Endothelial cell of umbilical vein (primary cell): ENCODE measurements around the gene ARHGDIB. TPM values are rescaled to one million over a fixed set of nuclear protein-coding genes. Genes with fewer than 3 reads are reported as not detected.

Experiments used
- BruUV-seq: library from RNA; stranded (reverse); fragments of 400-500 nt; replicated peaks from 2 replicates; lab custom pipeline; 2021; lab: Mats Ljungman, UMichigan
- CTCF ChIA-PET: fragments of 300-600, 350-600 bp; sonication (Branson Sonifier 250); formaldehyde crosslinking; loops from one replicate; lab custom pipeline; 2021; ENCODE audit warnings: antibody characterized with exemption, inconsistent platforms; lab: Charles Lee
- POLR2A ChIA-PET: fragments of 300-600, 350-600 bp; sonication (Branson Sonifier 250); formaldehyde crosslinking; loops from one replicate; lab custom pipeline; 2021; ENCODE audit warnings: antibody characterized with exemption, inconsistent platforms; lab: Charles Lee
- DNase-seq: peaks from one replicate; pipeline ENCODE4 v3.0.0-alpha.2; 2011; ENCODE audit warnings: low read depth, low spot score
- FAIRE-seq: peaks from 2 replicates; lab custom pipeline; 2011; peaks lifted over from hg19 to GRCh38; lab: Jason Lieb, UNC
- H2AFZ ChIP-seq: 2 replicates; pipeline ENCODE4 v1.6.0; 2012; ENCODE audit warnings: low read depth, low read length, control low read depth, inconsistent platforms
- H3K27ac ChIP-seq: 2 replicates; pipeline ENCODE4 v1.5.1; 2011; ENCODE audit warnings: low read depth, mild to moderate bottlenecking, control low read depth, low read length, moderate library complexity; ENCODE audit not compliant: insufficient read depth
- H3K27me3 ChIP-seq, 2 experiments: 2 replicates each; pipeline versions ENCODE4 v1.6.0 to v1.6.1; 2011; ENCODE audit warnings: low read length in 2 of 2, mixed read lengths in 1 of 2; ENCODE audit not compliant: control insufficient read depth in 2 of 2, insufficient read depth in 2 of 2
- H3K36me3 ChIP-seq, 2 experiments: 2 replicates in 1 of 2; 3 replicates in 1 of 2; pipeline ENCODE4 v1.5.1; 2011; ENCODE audit warnings: low read length in 2 of 2, mild to moderate bottlenecking in 1 of 2, moderate library complexity in 1 of 2; ENCODE audit not compliant: control insufficient read depth in 2 of 2, insufficient read depth in 2 of 2; ENCODE audit errors: extremely low read depth in 1 of 2
- H3K4me1 ChIP-seq: 3 replicates; pipeline ENCODE4 v1.5.1; 2011; ENCODE audit warnings: mild to moderate bottlenecking, low read length; ENCODE audit not compliant: control insufficient read depth, insufficient read depth; ENCODE audit errors: extremely low read depth
- H3K4me2 ChIP-seq: 2 replicates; pipeline ENCODE4 v1.6.1; 2011; ENCODE audit warnings: low read length, control low read depth, mixed read lengths; ENCODE audit not compliant: insufficient read depth
- H3K4me3 ChIP-seq, 3 experiments: fragments of 200-600 bp in 1 of 3; sonication (generic), shearing (Covaris generic) in 1 of 3; replicated peaks in 1 of 3; 2 replicates each; pipeline ENCODE4 v1.5.1; 2011 to 2016; ENCODE audit warnings: control low read depth in 3 of 3, low read length in 3 of 3, mild to moderate bottlenecking in 2 of 3, inconsistent platforms in 1 of 3, low read depth in 1 of 3, moderate library complexity in 1 of 3; ENCODE audit not compliant: insufficient read depth in 1 of 3
- H3K79me2 ChIP-seq: 2 replicates; pipeline ENCODE4 v1.6.0; 2012; ENCODE audit warnings: low read length, inconsistent platforms; ENCODE audit not compliant: control insufficient read depth, insufficient read depth
- H3K9ac ChIP-seq: replicated peaks from 2 replicates; pipeline ENCODE3; 2011; ENCODE audit warnings: low read length, control low read depth; ENCODE audit not compliant: insufficient read depth; ENCODE audit errors: extremely low read depth
- H3K9me1 ChIP-seq: replicated peaks from 3 replicates; pipeline ENCODE4 v1.6.0; 2011; ENCODE audit warnings: mild to moderate bottlenecking, low read length; ENCODE audit not compliant: control insufficient read depth, insufficient read depth; ENCODE audit errors: extremely low read depth
- H3K9me3 ChIP-seq: replicated peaks from 2 replicates; pipeline ENCODE4 v1.5.1; 2012; ENCODE audit warnings: low read length, inconsistent platforms; ENCODE audit not compliant: control insufficient read depth, insufficient read depth
- H4K20me1 ChIP-seq: replicated peaks from 2 replicates; pipeline ENCODE3; 2011; ENCODE audit warnings: mild to moderate bottlenecking, low read length; ENCODE audit not compliant: control insufficient read depth, insufficient read depth; ENCODE audit errors: extremely low read depth
- EZH2 ChIP-seq: IDR thresholded peaks from 2 replicates; pipeline ENCODE4 v1.6.1; 2012; ENCODE audit warnings: borderline replicate concordance, low read depth, mild to moderate bottlenecking, moderate library complexity, low read length, inconsistent platforms; ENCODE audit not compliant: severe bottlenecking
- FOS ChIP-seq: IDR thresholded peaks from 2 replicates; pipeline ENCODE4 v1.6.1; 2011; ENCODE audit warnings: mild to moderate bottlenecking, low read length, moderate library complexity, borderline replicate concordance; ENCODE audit not compliant: insufficient read depth
- GATA2 ChIP-seq: IDR thresholded peaks from 2 replicates; pipeline ENCODE4 v1.7.0; 2011; ENCODE audit warnings: low read depth, mild to moderate bottlenecking, moderate library complexity, mixed read lengths, low read length; ENCODE audit not compliant: insufficient read length, insufficient read depth
- JUN ChIP-seq: IDR thresholded peaks from 2 replicates; pipeline ENCODE4 v1.6.1; 2011; ENCODE audit warnings: borderline replicate concordance, low read depth; ENCODE audit not compliant: insufficient read length, insufficient read depth
- MYC ChIP-seq: IDR thresholded peaks from one replicate; pipeline ENCODE4 v1.6.1; 2011; ENCODE audit warnings: mild to moderate bottlenecking, low read depth, low read length
- POLR2A ChIP-seq: IDR thresholded peaks from 2 replicates; pipeline ENCODE4 v1.6.1; 2012; ENCODE audit warnings: low read depth, mild to moderate bottlenecking, control low read depth, low read length
- POLR2AphosphoS5 ChIP-seq: IDR thresholded peaks from 2 replicates; pipeline ENCODE4 v1.6.1; 2012; ENCODE audit warnings: low read depth, mild to moderate bottlenecking, control low read depth, low read length, moderate library complexity; ENCODE audit not compliant: insufficient read depth
- dilution Hi-C: fragments of 300-500 bp; cut with MboI; formaldehyde crosslinking; loops from one replicate; pipeline ENCODE4 v1.15.0; 2019; ENCODE audit warnings: low sequenced_read_pairs; ENCODE audit not compliant: extremely low pct_ligation_motif_present
- intact Hi-C: fragments of 100-400 bp; cut with micrococcal nuclease; formaldehyde crosslinking; loops from one replicate; pipeline ENCODE4 v1.10.0; 2022
- polyA plus RNA-seq, 4 experiments: library from polyadenylated mRNA; depleted of rRNA in 3 of 4; stranded (reverse) in 3 of 4; unstranded in 1 of 4; fragments of >200 nt; gene quantifications; 2 replicates each; pipeline versions ENCODE4 v1.2.1 to v1.2.3, GENCODE V29; 2011 to 2012; ENCODE audit warnings: missing spikeins in 1 of 4
- total RNA-seq: library from RNA; stranded (reverse); gene quantifications from 2 replicates; pipeline ENCODE4 v1.2.3, GENCODE V29; 2021
- TF ChIP-seq, protein P1 (sequence below): IDR thresholded peaks from 2 replicates; pipeline ENCODE4 v1.6.1; 2011; ENCODE audit not compliant: insufficient read depth, insufficient read length
- TF ChIP-seq, protein P2 (sequence below), 2 donors: IDR thresholded peaks; 1 replicate in 1 of 2; 2 replicates in 1 of 2; pipeline ENCODE4 v1.5.1; 2011; ENCODE audit warnings: low read length in 2 of 2, mild to moderate bottlenecking in 2 of 2, moderate library complexity in 2 of 2, control low read depth in 1 of 2, inconsistent platforms in 1 of 2, low read depth in 1 of 2; ENCODE audit not compliant: insufficient read depth in 1 of 2; ENCODE audit errors: extremely low read depth in 1 of 2

Gene ARHGDIB
- total and polyA plus RNA-seq, 2 donors (not counting 3 experiments of a cell fraction or from before 2014, with no cell fraction given), result 483 to 1,200 TPM

DNA sequence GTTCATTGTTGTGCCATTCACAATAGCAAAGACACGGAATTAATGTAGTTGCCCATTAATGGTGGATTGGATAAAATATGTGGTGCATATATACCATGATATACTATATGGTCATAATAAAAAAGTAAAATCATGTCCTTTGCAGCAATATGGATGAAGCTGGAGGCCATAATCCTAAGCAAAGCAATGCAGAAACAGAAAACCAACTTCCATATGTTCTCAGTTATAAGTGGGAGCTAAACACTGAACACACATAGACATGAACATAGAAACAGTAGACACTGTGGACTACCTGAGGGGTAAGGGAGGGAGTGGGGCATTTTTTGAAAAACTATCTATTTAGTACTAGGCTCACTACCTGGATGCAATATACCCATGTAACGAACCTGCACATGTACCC lies 20.0 kb downstream of the ARHGDIB start:
- Histone ChIP-seq H3K9me3 (no peaks in the 10 kb centered on the region), H3K27ac (no peak overlapping the region), H3K27me3 (no peaks in the 10 kb centered on the region), H3K36me3 (peaks cover 9 to 27% of the 10 kb centered on the region in 2 experiments), H3K9ac (no peak overlapping the region), H3K79me2 (peaks cover 8% of the 10 kb centered on the region), H3K4me3 (no peak overlapping the region), H2AFZ (no peak overlapping the region), H3K4me1 (peaks cover 8% of the 10 kb centered on the region), H3K9me1 (no peaks in the 10 kb centered on the region), H3K4me2 (no peak overlapping the region), H4K20me1 (no peaks in the 10 kb centered on the region)
- BruUV-seq, result no TSS peak
- dilution Hi-C loops (no loop called here), intact Hi-C loops (no loop called here)
- TF ChIP-seq JUN (no peak), FOS (no peak)
- TF ChIP-seq, protein P1, sequence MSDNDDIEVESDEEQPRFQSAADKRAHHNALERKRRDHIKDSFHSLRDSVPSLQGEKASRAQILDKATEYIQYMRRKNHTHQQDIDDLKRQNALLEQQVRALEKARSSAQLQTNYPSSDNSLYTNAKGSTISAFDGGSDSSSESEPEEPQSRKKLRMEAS, result no peak
- DNase-seq (no peak), FAIRE-seq (no peak)
- POLR2A ChIA-PET, result no interaction called here
- CTCF ChIA-PET, result no interaction called here

DNA sequence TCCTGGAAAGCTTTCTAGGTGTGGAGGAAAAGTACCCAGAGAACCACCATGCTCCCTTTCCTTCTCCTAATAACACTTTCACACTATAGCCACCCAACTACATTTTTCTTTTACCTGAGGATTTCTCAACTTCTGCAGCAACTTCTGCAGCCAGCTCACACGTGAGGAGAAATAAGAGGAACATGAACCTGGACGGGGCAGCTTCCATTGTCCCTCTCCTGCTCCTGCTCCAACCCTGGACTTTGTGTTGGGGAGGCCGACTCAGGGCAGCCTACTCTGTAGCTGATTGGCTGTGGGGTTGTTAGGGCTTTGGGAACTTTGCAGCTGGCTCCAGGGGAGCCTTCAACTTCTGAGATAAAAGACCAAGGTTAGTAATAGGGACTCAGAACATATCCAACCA lies 23.1 kb downstream of the ARHGDIB start, which contains the start of gene ERP27:
Gene ERP27, minus strand, starts transcription at position 237 of the 400 bp plus-strand sequence. Its CDS starts 29 bp downstream, at position 208.
- ChIA-PET POLR2A (no interaction called here), CTCF (interaction anchor here (0.9 to 1.3 kb wide), 5 partner anchors 9 to 57 kb away, joined by 3 to 8 read pairs (median 3); no protein-coding TSS in a partner anchor)
- Histone ChIP-seq H3K9me1 (no peaks in the 10 kb centered on the region), H3K79me2 (no peaks in the 10 kb centered on the region), H2AFZ (no peak within 1 kb of the TSS), H3K27me3 (no peaks in the 10 kb centered on the region), H3K27ac (no peak within 1 kb of the TSS), H3K4me3 (no peak within 1 kb of the TSS), H3K9ac (no peak within 1 kb of the TSS), H3K4me2 (no peak within 1 kb of the TSS), H3K4me1 (peaks cover 6% of the 10 kb centered on the region), H4K20me1 (no peaks in the 10 kb centered on the region), H3K36me3 (peaks cover 6 to 8% of the 10 kb centered on the region in 2 experiments), H3K9me3 (no peaks in the 10 kb centered on the region)
- DNase-seq (no peak), FAIRE-seq (no peak)
- no TSS peak for BruUV-seq
- TF ChIP-seq, protein P1, result no peak
- TF ChIP-seq JUN (no peak), FOS (no peak), MYC (no peak), POLR2AphosphoS5 (no peak), EZH2 (no peak), GATA2 (no peak), POLR2A (no peak)
- TF ChIP-seq, protein P2, sequence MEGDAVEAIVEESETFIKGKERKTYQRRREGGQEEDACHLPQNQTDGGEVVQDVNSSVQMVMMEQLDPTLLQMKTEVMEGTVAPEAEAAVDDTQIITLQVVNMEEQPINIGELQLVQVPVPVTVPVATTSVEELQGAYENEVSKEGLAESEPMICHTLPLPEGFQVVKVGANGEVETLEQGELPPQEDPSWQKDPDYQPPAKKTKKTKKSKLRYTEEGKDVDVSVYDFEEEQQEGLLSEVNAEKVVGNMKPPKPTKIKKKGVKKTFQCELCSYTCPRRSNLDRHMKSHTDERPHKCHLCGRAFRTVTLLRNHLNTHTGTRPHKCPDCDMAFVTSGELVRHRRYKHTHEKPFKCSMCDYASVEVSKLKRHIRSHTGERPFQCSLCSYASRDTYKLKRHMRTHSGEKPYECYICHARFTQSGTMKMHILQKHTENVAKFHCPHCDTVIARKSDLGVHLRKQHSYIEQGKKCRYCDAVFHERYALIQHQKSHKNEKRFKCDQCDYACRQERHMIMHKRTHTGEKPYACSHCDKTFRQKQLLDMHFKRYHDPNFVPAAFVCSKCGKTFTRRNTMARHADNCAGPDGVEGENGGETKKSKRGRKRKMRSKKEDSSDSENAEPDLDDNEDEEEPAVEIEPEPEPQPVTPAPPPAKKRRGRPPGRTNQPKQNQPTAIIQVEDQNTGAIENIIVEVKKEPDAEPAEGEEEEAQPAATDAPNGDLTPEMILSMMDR (IDR thresholded peaks at IDR 0.05; ENCODE audit: extremely low read depth in 1 of 2, insufficient read depth in 1 of 2, low read depth in 1 of 2, low read length in 2 of 2), result no peak
- intact Hi-C loops, result no loop called here
- dilution Hi-C loops, result no loop called here
